Activated T-cell treated with anti-CD3 and anti-CD28 coated beads for 24 hours (primary cell): ENCODE data around the gene GOLGA5.
A peak's percentile ranks its signal among the peaks of the same experiment; 100 is the strongest.
"Not testable (repeated sequence)": the region's sequence is repeated elsewhere in the genome, so short reads cannot be mapped to it uniquely, and the experiment has no call there.

Source experiments
- DNase-seq: peaks from one replicate; pipeline ENCODE4 v3.0.0-alpha.2; 2020; ENCODE audit warnings: low read depth

Gene GOLGA5

GRCh38 chr14:92820536-92820840, 26.4 kb downstream of the GOLGA5 start:
- not testable (repeated sequence) for DNase-seq

GRCh38 chr14:92830902-92831301, 36.8 kb downstream of the GOLGA5 start:
- no peak for DNase-seq

- DNase-seq = no peak
Observed at GRCh38 chr14:92832137-92832700, 38.1 kb downstream of the GOLGA5 start.

GRCh38 chr14:92841930-92842329, 47.8 kb downstream of the GOLGA5 start:
- DNase-seq = no peak

DNA sequence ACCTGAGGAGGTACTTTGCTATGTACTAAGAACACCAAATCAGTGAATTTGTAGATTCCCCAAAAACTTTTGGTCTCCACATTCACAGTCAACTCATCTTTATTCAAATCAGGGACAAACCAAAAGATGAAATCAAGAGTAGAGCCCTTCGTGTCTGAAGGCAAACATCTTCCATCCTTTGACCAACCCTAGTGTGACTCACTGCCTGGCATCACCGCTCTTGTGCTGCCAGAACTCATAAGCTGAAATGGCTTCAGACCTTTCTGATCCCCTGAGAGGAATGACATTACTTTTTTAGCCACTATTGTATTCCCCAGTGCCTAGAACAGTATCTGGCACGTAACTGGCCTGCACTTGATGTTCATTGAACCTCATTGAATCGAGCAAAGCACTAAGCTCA, 50.1 kb downstream of the GOLGA5 start:
- no peak for DNase-seq

- peak; percentile 16 for DNase-seq
Observed at GRCh38 chr14:92846162-92846897, 52.2 kb downstream of the GOLGA5 start.

GRCh38 chr14:92847278-92847677, 53.2 kb downstream of the GOLGA5 start:
- DNase-seq = no peak

- no peak for DNase-seq
Observed at GRCh38 chr14:92847749-92848148, 53.6 kb downstream of the GOLGA5 start.

DNA sequence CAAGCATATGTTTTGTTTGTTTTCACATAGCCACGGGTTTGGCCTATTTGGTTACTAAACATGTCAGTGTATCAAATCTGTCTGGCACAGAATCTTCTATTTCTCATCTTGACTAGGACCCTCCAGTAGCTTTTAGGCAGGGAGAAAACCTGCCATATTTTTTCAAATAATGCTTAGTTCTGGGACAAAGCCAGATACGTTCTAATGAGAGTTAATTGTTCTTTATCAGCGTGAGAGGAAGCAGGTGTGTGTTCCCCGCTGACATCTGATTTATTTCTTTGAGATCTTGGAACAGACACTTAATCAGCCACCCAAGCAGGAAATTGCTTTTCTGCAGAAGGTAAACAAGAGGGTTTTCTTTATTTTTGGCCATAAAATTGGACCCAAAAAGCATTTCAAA, 54.8 kb downstream of the GOLGA5 start:
- DNase-seq = no peak

- DNase-seq = no peak
Observed at GRCh38 chr14:92850492-92850891, 56.4 kb downstream of the GOLGA5 start.

- DNase-seq = not testable (repeated sequence)
Observed at GRCh38 chr14:92853136-92853535, 59.0 kb downstream of the GOLGA5 start.

GRCh38 chr14:92860049-92860840, 66.1 kb downstream of the GOLGA5 start:
- no peak for DNase-seq

- no peak for DNase-seq
Observed at GRCh38 chr14:92861856-92862745, 68.0 kb downstream of the GOLGA5 start.

DNA sequence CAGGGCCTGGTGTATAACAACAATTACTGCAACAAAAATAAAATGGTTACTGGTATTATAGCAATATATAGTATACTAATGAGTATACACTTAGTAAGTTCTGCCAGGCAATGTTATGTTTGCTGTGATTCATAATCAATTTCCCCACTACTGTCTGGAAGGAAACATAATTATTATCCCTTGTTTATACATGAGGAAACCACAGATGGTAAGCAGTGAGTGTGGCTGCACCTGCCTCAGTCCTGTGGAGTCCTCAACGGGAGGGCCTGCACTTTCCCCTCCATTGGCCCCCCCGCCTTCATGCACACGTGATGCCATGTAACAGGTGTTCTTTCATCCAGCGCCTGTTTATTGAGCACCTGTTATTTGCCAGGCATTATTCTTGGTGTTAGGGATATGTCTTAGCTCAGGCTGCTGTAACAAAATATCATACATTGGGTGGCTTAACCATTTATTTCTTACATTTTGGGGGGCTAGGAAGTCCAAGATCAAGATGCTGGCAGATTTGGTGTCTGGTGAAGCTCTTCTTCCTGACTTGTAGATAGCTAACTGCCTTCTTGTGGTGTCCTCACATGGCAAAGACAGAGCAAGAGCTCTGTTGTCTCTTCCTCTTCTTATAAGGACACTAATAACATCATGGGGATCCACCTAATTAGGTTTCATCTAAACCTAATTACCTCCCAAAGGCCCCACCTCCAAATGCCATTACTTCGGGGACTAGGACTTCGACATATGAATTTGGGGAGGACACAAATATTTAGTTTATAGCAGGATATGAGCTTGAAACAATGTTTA, 69.4 kb downstream of the GOLGA5 start:
- DNase-seq = no peak

DNA sequence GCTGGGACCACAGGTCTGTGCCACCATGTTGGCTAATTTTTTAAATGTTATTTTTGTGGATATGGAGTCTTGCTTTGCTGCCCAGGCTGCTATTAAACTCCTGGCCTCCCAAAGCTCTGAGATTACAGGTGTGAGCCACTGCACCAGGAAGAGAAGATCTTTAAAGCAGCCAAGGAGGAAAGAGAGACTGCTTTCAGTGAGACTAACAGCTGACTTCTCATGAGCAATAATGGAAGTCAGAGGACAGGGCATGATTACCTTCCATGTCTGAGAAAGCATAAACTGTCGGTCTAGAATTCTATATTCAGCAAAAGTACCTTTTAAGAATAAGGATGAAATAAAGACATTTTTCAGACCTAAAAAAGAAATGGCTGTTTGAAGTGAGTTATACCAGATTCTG, 71.6 kb downstream of the GOLGA5 start:
- DNase-seq = no peak

DNA sequence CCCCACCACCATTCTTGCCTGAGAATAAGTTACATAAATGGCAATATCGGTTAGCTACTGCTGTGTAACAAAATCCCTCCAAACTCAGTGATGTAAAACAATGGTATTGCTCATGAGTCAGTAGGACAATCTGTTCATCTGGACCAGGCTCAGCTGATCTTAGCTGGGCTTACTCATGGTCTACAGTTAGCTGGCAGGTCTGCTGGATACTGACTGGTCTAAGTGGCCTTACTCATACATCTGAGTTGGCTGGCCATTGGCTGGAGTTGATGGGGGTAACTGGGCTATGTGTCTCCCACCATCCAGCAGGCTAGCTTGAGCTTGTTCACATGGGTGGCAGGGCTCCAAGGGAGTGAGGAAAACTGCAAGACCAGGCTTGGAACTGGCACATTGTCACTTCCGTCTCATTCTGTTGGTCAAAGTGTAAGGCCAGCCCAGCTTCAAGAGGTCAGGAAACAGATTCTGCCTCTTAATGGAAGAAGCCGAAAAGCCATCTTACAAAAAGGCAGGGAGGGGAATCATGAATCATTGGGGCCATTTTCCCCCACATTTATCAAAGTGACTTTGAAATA, 72.2 kb downstream of the GOLGA5 start:
- no peak for DNase-seq

GRCh38 chr14:92866901-92867865, 73.1 kb downstream of the GOLGA5 start:
- DNase-seq = no peak

GRCh38 chr14:92874962-92875661, 81.0 kb downstream of the GOLGA5 start:
- no peak for DNase-seq

- no peak for DNase-seq
Observed at GRCh38 chr14:92877757-92878431, 83.8 kb downstream of the GOLGA5 start.
